ENCODE measurements around the gene ZSWIM4. TPM values are rescaled to one million over a fixed set of nuclear protein-coding genes. Genes with fewer than 3 reads are reported as not detected.

ZSWIM4 gene
- total RNA-seq, 1 donor = 9.0 TPM

DNA sequence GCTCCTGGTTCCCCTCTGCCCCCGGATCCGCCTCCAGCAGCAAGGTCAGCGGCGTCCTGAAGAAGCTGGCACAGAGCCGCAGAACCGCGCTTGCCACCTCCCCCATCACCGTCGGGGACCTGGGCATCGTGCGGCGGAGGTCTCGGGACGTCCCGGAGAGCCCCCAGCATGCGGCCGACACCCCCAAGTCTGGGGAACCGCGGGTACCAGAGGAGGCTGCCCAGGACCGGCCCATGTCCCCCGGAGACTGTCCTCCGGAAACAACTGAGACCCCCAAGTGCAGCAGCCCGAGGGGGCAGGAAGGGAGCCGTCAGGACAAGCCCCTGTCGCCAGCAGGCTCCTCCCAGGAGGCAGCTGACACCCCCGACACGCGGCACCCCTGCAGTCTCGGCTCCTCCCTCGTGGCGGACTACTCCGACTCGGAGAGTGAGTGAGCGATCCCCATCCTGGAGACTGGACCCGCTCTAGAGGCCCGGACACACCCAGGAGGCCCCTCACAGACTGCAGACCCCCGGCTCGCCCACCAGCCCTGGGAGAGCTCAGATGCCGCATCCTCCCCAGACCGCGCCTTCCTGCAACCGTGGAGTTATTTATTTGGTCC lies 32.5 kb upstream of the ZSWIM4 start:
- no peaks in the 10 kb centered on the region for H3K27me3 ChIP-seq (ENCODE audit: insufficient read depth, low read length)

DNA sequence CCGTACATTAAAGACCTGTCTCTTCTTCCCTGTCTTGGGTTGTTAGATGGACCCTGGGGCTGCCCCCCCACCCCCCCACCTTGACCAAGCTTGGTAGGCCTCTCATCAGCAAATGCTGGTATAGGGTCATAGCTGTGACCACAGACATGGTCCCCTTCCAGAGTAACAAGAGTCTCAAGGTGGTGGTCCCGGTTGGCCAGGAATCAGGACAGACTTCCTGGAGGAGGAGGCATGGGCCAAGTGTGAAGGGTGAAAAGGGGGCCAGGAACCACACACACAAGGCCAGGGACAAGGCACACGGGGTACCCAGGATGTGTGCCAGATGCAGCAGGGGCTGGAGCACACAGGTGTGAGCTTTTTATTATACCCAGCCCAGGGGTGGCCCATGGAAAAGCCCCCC lies 32.0 kb upstream of the ZSWIM4 start:
- DNase-seq (ENCODE audit: insufficient read length, low spot score, missing footprints) = peak; percentile 61
- TF ChIP-seq CTCF (IDR thresholded peaks at IDR 0.05; ENCODE audit: extremely low read depth, low read depth, low read length) = no peak
- no peaks in the 10 kb centered on the region for H3K27me3 ChIP-seq (ENCODE audit: insufficient read depth, low read length)
- peaks cover 12% of the 10 kb centered on the region for H4K20me1 ChIP-seq (ENCODE audit: insufficient read depth, low read length)
- H3K4me2 ChIP-seq (ENCODE audit: insufficient read depth, low read length) = no peak overlapping the region
- no peak overlapping the region for H3K27ac ChIP-seq (ENCODE audit: low read depth, low read length)
- H3K9me3 ChIP-seq (ENCODE audit: low read depth, low read length) = no peaks in the 10 kb centered on the region
- no peak overlapping the region for H2AFZ ChIP-seq (ENCODE audit: low read length)
- peaks cover 30% of the 10 kb centered on the region for H3K79me2 ChIP-seq (ENCODE audit: insufficient read depth, low read length)
- peaks cover 41% of the 10 kb centered on the region for H3K36me3 ChIP-seq (ENCODE audit: insufficient read depth, low read length)
- H3K4me1 ChIP-seq (ENCODE audit: insufficient read depth, low read length) = peaks cover 9% of the 10 kb centered on the region
- no peak overlapping the region for H3K4me3 ChIP-seq (ENCODE audit: insufficient read depth, low read length)

More for the DNA sequence above, 32.5 kb upstream of the ZSWIM4 start:
- H2AFZ ChIP-seq (ENCODE audit: low read length) = no peak overlapping the region
- peaks cover 12% of the 10 kb centered on the region for H4K20me1 ChIP-seq (ENCODE audit: insufficient read depth, low read length)
- no peak overlapping the region for H3K4me2 ChIP-seq (ENCODE audit: insufficient read depth, low read length)
- no peaks in the 10 kb centered on the region for H3K9me3 ChIP-seq (ENCODE audit: low read depth, low read length)
- H3K4me3 ChIP-seq (ENCODE audit: insufficient read depth, low read length) = no peak overlapping the region
- peak; percentile 73 for DNase-seq (ENCODE audit: insufficient read length, low spot score, missing footprints)
- peaks cover 9% of the 10 kb centered on the region for H3K4me1 ChIP-seq (ENCODE audit: insufficient read depth, low read length)
- H3K27ac ChIP-seq (ENCODE audit: low read depth, low read length) = no peak overlapping the region
- H3K36me3 ChIP-seq (ENCODE audit: insufficient read depth, low read length) = peaks cover 43% of the 10 kb centered on the region
- H3K79me2 ChIP-seq (ENCODE audit: insufficient read depth, low read length) = peaks cover 30% of the 10 kb centered on the region
- no peak for TF ChIP-seq CTCF (IDR thresholded peaks at IDR 0.05; ENCODE audit: extremely low read depth, low read depth, low read length)

- Histone ChIP-seq H2AFZ (ENCODE audit: low read length) (peak within 1 kb of the TSS; percentile 59), H3K27ac (ENCODE audit: low read depth, low read length) (peak within 1 kb of the TSS; percentile 78), H3K4me2 (ENCODE audit: insufficient read depth, low read length) (peak within 1 kb of the TSS; percentile 88), H3K9me3 (ENCODE audit: low read depth, low read length) (no peaks in the 10 kb centered on the region), H3K4me3 (ENCODE audit: insufficient read depth, low read length) (peak within 1 kb of the TSS; percentile 85), H3K4me1 (ENCODE audit: insufficient read depth, low read length) (peaks cover 9% of the 10 kb centered on the region), H3K79me2 (ENCODE audit: insufficient read depth, low read length) (peaks cover 30% of the 10 kb centered on the region), H3K36me3 (ENCODE audit: insufficient read depth, low read length) (peaks cover 41% of the 10 kb centered on the region), H4K20me1 (ENCODE audit: insufficient read depth, low read length) (peaks cover 12% of the 10 kb centered on the region), H3K27me3 (ENCODE audit: insufficient read depth, low read length) (no peaks in the 10 kb centered on the region)
- peak; percentile 99 for DNase-seq (ENCODE audit: insufficient read length, low spot score, missing footprints)
- TF ChIP-seq CTCF (IDR thresholded peaks at IDR 0.05; ENCODE audit: extremely low read depth, low read depth, low read length) = no peak
These were observed 31.0 kb upstream of the ZSWIM4 start, which contains the start of gene MRI1 for GRCh38 chr19:13764101-13764807. MRI1 (plus strand) TSS chr19:13764522; CDS start chr19:13764589, 67 bp downstream.

DNA sequence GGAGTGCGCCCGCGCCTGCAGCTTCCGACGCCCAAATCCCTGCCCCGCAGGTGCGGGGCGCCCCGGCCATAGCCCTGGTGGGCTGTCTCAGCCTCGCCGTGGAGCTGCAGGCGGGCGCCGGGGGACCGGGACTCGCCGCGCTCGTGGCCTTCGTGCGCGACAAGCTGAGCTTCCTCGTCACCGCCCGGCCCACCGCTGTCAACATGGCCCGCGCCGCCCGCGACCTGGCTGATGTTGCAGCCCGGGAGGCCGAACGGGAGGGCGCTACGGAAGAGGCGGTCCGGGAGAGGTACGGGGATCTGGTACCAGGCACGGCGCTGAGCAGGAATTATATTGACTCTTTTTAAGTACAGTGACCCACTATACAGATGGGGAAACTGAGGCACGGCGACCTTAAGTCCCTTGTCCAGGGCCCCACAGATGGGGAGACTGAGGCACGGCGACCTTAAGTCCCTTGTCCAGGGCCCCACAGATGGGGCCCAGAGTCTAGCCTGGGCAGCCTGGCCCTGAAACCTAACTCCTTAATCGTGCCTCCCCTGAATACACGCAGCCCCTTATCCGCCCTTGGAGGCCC lies 30.3 kb upstream of the ZSWIM4 start:
- Histone ChIP-seq H3K36me3 (ENCODE audit: insufficient read depth, low read length) (peaks cover 43% of the 10 kb centered on the region), H3K4me1 (ENCODE audit: insufficient read depth, low read length) (peaks cover 9% of the 10 kb centered on the region), H4K20me1 (ENCODE audit: insufficient read depth, low read length) (peaks cover 12% of the 10 kb centered on the region), H3K9me3 (ENCODE audit: low read depth, low read length) (no peaks in the 10 kb centered on the region), H3K27me3 (ENCODE audit: insufficient read depth, low read length) (no peaks in the 10 kb centered on the region), H3K79me2 (ENCODE audit: insufficient read depth, low read length) (peaks cover 30% of the 10 kb centered on the region), H2AFZ (ENCODE audit: low read length) (peak overlapping the region; percentile 59), H3K4me2 (ENCODE audit: insufficient read depth, low read length) (peak overlapping the region; percentile 88), H3K4me3 (ENCODE audit: insufficient read depth, low read length) (peak overlapping the region; percentile 85), H3K27ac (ENCODE audit: low read depth, low read length) (peak overlapping the region; percentile 60)
- no peak for TF ChIP-seq CTCF (IDR thresholded peaks at IDR 0.05; ENCODE audit: extremely low read depth, low read depth, low read length)
- DNase-seq (ENCODE audit: insufficient read length, low spot score, missing footprints) = peak; percentile 90

All from osteoblast (primary cell).